Ovary (tissue), 9 donors: Measurements from ENCODE around the gene TSPAN13. TPM values are rescaled to one million over a fixed set of nuclear protein-coding genes. Genes with fewer than 3 reads are reported as not detected.

ENCODE experiments used
- DNase-seq, 5 donors: peaks; one replicate each; pipeline ENCODE4 v3.0.0-alpha.2; 2019 to 2020
- H3K27ac ChIP-seq, 2 donors: fragments of 200-600 bp; one replicate each; pipeline versions ENCODE4 v1.5.1 to v1.8.0; 2019 to 2022
- H3K27me3 ChIP-seq: fragments of 200-600 bp; one replicate; pipeline ENCODE4 v1.8.0; 2022
- H3K36me3 ChIP-seq: fragments of 200-600 bp; sonication (generic); one replicate; pipeline ENCODE4 v1.5.1; 2019
- H3K4me1 ChIP-seq: one replicate; pipeline ENCODE4 v1.8.1; 2013; ENCODE audit warnings: mild to moderate bottlenecking, moderate library complexity; ENCODE audit not compliant: insufficient read depth
- H3K4me3 ChIP-seq: fragments of 200-600 bp; sonication (generic); one replicate; pipeline ENCODE4 v1.5.1; 2017
- H3K9me3 ChIP-seq, 2 donors: fragments of 200-600 bp in 1 of 2; sonication (generic) in 1 of 2; one replicate each; pipeline versions ENCODE4 v1.5.1 to v1.8.1; 2013 to 2019; ENCODE audit warnings: mild to moderate bottlenecking in 1 of 2, moderate library complexity in 1 of 2
- EP300 ChIP-seq: sonication (generic); formaldehyde crosslinking; IDR thresholded peaks from one replicate; pipeline ENCODE4 v1.6.1; 2017; ENCODE audit warnings: antibody characterized with exemption
- POLR2A ChIP-seq: fragments of 450-650 bp; IDR thresholded peaks from one replicate; pipeline ENCODE4 v1.6.1; 2017; ENCODE audit warnings: antibody characterized with exemption, mild to moderate bottlenecking, moderate library complexity
- WGBS, 3 donors: extraction: QIAGEN DNeasy Blood & Tissue Kit in 1 of 3; methylation state at CpG; one replicate each; pipeline versions ENCODE4 v1.1.5 to v1.1.7; 2013 to 2017; 5-methylcytosine and 5-hydroxymethylcytosine counted together
- intact Hi-C, 4 donors: fragments of 100-400 bp; cut with DNase I; formaldehyde crosslinking; loops; one replicate each; pipeline versions ENCODE4 v1.11.0 to v1.15.1; 2022 to 2023
- polyA plus RNA-seq, 2 donors: library from polyadenylated mRNA; stranded (reverse); fragments of 200-250 nt in 1 of 2; fragments of 350-450 nt in 1 of 2; fragmentation: Illumina TruSeq in 1 of 2; extraction: RNeasy Lipid Tissue Mini Kit (QIAGEN cat#74804) in 1 of 2; gene quantifications; one replicate each; pipeline ENCODE4 v1.2.3, GENCODE V29; 2013 to 2014
- total RNA-seq, 7 donors: library from RNA; depleted of rRNA in 2 of 7; stranded (reverse); fragments of >200 nt in 2 of 7; fragmentation: NEBNext Ultra II Directional in 3 of 7; extraction: Animal tissue kit (Norgen Biotek cat#: 25700) in 3 of 7; gene quantifications; one replicate each; pipeline versions ENCODE4 v1.1.0 to v1.2.4, GENCODE V29; 2016 to 2023
- TF ChIP-seq, protein P1 (sequence below), 3 donors: fragments of 450-650 bp in 2 of 3; fragments of 200-600 bp in 1 of 3; IDR thresholded peaks; one replicate each; pipeline versions ENCODE4 v1.5.1 to v1.8.0; 2016 to 2022; ENCODE audit warnings: antibody characterized with exemption in 3 of 3, mild to moderate bottlenecking in 1 of 3
- donor health status: DM: no; HTN: no; CAD: no; lungs with moderate emphysema.
- donor health status: DM: no; HTN: no; CAD: no.
- donor health status: Bipolar disorder and iron deficiency.
- donor health status: DM: yes; HTN: yes; CAD: no.
- donor health status: DM: no; HTN: no; CAD: no.
- donor health status: DM: yes; HTN: yes; CAD: no.

The TSPAN13 gene
- total and polyA plus RNA-seq, 9 donors, result 0.72 to 23.4 (median 4.2) TPM

DNA sequence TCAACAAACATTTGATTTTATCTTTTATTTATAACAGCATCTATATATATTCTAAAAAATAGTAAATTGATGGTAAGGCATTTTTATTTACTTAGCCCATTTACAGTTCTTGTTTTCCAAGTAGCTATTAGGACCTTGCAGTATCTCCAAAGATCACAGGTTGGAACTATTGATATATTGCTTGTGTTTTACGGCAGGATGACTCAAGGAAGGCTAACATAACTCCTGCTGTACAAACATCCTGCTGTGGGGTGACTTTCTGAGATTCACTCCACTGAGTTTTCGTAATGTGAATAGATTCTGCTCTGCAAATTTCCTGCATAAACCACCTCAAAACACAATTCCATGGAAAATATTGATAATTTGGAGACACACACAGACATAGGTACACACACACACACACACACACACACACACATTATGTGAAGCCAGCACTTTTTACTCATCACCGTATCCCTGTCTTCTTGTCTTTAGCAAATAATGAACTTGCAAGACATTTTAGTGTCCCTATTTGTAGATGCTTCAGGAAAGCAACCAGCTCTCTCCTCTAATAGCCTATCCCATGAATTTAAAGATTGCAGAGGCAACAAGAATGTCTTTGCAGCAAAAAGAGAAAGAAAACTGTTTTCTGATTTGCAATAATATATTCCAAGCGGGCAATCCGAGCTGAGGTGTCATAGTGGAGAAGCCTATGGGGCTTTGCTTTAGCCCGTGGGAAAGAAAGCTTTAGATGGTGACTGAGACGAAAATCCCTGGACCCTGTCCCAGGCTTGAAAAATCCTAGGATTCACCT, 50.5 kb downstream of the TSPAN13 start:
- Histone ChIP-seq H3K27me3 (no peaks in the 10 kb centered on the region), H3K36me3 (no peaks in the 10 kb centered on the region), H3K27ac (no peak overlapping the region), H3K9me3 (no peaks in the 10 kb centered on the region), H3K4me1 (no peaks in the 10 kb centered on the region), H3K4me3 (no peak overlapping the region)
- TF ChIP-seq POLR2A (no peak), EP300 (no peak)
- TF ChIP-seq, protein P1, sequence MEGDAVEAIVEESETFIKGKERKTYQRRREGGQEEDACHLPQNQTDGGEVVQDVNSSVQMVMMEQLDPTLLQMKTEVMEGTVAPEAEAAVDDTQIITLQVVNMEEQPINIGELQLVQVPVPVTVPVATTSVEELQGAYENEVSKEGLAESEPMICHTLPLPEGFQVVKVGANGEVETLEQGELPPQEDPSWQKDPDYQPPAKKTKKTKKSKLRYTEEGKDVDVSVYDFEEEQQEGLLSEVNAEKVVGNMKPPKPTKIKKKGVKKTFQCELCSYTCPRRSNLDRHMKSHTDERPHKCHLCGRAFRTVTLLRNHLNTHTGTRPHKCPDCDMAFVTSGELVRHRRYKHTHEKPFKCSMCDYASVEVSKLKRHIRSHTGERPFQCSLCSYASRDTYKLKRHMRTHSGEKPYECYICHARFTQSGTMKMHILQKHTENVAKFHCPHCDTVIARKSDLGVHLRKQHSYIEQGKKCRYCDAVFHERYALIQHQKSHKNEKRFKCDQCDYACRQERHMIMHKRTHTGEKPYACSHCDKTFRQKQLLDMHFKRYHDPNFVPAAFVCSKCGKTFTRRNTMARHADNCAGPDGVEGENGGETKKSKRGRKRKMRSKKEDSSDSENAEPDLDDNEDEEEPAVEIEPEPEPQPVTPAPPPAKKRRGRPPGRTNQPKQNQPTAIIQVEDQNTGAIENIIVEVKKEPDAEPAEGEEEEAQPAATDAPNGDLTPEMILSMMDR (IDR thresholded peaks at IDR 0.05), result no peak
- 85 to 87% (median 86%) methylated on average over 7 of the region's 7 CpGs for WGBS, 3 donors
- DNase-seq, result no peak
- intact Hi-C loops, result no loop called here

DNA sequence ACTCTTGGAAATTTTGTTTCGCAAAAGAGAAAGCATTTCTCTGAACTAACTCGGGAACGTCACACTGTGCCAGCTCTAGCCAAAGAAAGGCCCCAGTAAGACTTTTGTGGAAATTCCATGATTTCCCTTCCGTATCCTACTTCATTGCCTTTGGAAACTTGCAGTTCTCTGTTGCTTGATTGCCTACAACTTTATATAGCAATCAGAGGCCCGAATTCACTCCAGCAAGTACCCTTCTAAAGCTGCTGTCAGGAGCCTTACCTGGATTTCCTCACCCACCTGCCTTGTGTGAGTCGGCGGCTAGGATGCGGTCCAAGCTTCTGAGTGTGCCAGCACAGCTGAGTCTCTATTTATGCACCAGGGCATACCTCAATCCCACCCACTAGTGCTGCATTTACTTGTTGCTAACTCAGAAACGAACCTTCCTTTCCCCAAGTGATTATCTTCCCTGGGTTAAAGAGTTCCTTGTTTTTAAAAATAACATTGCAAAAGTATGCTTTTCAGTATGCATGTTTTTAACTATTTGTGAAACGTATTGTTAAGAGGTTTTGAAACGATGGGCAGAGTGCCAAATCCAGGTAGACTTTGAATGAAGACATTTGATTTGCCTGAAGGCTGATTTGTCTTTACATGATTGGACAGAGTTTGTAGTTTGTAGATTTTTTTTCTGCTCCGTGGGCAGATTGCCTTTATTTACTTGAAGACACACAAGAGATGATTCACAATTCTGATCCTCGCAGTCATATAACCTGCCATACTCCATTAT, 51.3 kb downstream of the TSPAN13 start, which contains the start of gene AGR2:
Gene AGR2, minus strand, starts transcription at position 326 of the 766 bp plus-strand sequence. CDS start 3,203 bp downstream, outside the sequence.
- intact Hi-C loops, result no loop called here
- no peaks in the 10 kb centered on the region for H3K36me3 ChIP-seq
- H3K9me3 ChIP-seq, result no peaks in the 10 kb centered on the region
- H3K27me3 ChIP-seq, result no peaks in the 10 kb centered on the region
- 73 to 82% (median 78%) methylated on average over 13 of the region's 13 CpGs for WGBS, 3 donors
- no peaks in the 10 kb centered on the region for H3K4me1 ChIP-seq
- TF ChIP-seq POLR2A (no peak), EP300 (no peak)
- TF ChIP-seq, protein P1 (IDR thresholded peaks at IDR 0.05), result no peak
- no peak for DNase-seq
- no peak within 1 kb of the TSS for H3K4me3 ChIP-seq
- no peak within 1 kb of the TSS for H3K27ac ChIP-seq

DNA sequence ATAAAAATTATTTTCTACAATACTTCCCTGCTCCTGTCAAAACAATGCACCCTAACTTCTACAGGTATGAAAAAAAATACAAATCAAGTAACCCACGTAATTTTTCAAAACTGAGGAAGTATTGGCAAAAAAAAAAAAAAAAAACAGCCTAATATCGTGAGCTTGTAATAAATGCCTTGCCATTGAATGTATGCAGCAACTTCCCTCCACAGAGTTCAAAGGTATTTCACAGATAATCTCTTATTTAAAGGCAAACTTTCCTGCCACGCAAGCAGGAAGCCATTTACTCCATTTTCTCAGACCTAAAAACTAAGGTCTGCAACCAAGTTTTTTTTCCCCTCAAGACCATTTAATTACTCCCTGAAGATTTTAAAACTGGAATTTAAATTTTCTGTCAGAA, 51.9 kb downstream of the TSPAN13 start:
- Histone ChIP-seq H3K4me1 (no peaks in the 10 kb centered on the region), H3K36me3 (no peaks in the 10 kb centered on the region), H3K27me3 (no peaks in the 10 kb centered on the region), H3K27ac (no peak overlapping the region), H3K9me3 (no peaks in the 10 kb centered on the region), H3K4me3 (no peak overlapping the region)
- intact Hi-C loops, result no loop called here
- WGBS, 3 donors, result 80 to 90% (median 83%) methylated on average over 3 of the region's 3 CpGs
- no peak for DNase-seq
- TF ChIP-seq EP300 (no peak), POLR2A (no peak)
- TF ChIP-seq, protein P1 (IDR thresholded peaks at IDR 0.05), result no peak

DNA sequence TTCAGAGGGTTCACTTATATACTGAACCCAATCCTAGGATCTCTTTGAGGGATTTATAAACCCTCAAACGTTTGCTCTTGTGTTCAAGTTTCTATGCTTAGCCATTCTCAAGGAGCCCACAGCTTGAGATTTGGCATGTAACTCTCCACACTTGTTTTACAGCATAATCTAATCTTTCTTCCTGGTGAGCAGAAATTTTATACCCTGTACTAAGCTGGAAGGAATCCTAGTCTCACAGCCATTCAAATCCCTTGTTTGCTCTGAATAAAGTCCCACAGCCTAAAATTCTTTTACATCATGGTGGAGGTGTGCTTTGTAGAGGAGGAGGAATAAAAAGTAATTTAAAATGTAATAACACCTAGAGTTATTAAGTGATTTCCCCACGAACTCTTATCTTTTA, 56.6 kb downstream of the TSPAN13 start:
- 44 to 56% (median 54%) methylated on average over 2 of the region's 2 CpGs for WGBS, 3 donors
- Histone ChIP-seq H3K27me3 (no peaks in the 10 kb centered on the region), H3K4me3 (no peak overlapping the region), H3K36me3 (no peaks in the 10 kb centered on the region), H3K4me1 (no peaks in the 10 kb centered on the region), H3K9me3 (no peaks in the 10 kb centered on the region), H3K27ac (no peak overlapping the region)
- TF ChIP-seq, protein P1 (IDR thresholded peaks at IDR 0.05), result no peak
- no peak for TF ChIP-seq EP300
- no peak for TF ChIP-seq POLR2A
- intact Hi-C loops, result no loop called here
- no peak for DNase-seq
